A673 (cell line): Measurements from ENCODE around the gene ABHD8. TPM values are rescaled to one million over a fixed set of nuclear protein-coding genes. Genes with fewer than 3 reads are reported as not detected.

Experiments
- BruUV-seq: library from RNA; stranded (reverse); fragments of 400-500 nt; replicated peaks from 2 replicates; lab custom pipeline; 2021; lab: Mats Ljungman, UMichigan
- CTCF ChIA-PET: fragments of 300-600 bp; sonication (Branson Sonifier 250); formaldehyde crosslinking; loops from one replicate; lab custom pipeline; 2022; ENCODE audit warnings: antibody characterized with exemption; lab: Charles Lee
- POLR2A ChIA-PET: fragments of 300-600 bp; sonication (Branson Sonifier 250); formaldehyde crosslinking; loops from one replicate; lab custom pipeline; 2022; ENCODE audit warnings: antibody characterized with exemption; ENCODE audit not compliant: low non-redundant PET; lab: Charles Lee
- DNase-seq: peaks from one replicate; pipeline ENCODE4 v3.0.0-alpha.2; 2015; ENCODE audit warnings: low spot score
- H3K27ac ChIP-seq: fragments of 200-600 bp; sonication (generic); 2 replicates; pipeline ENCODE4 v1.5.1; 2016; ENCODE audit warnings: mixed run types, low read depth, mild to moderate bottlenecking, mixed read lengths, antibody characterized with exemption, low read length; ENCODE audit not compliant: poor library complexity, severe bottlenecking
- H3K27me3 ChIP-seq: fragments of 200-600 bp; sonication (generic); replicated peaks from 2 replicates; pipeline ENCODE4 v1.6.1; 2017; ENCODE audit warnings: mixed run types, low read depth, mild to moderate bottlenecking, mixed read lengths, antibody characterized with exemption, low read length; ENCODE audit not compliant: insufficient read depth, poor library complexity
- H3K36me3 ChIP-seq: fragments of 200-600 bp; sonication (generic); 2 replicates; pipeline ENCODE4 v1.6.1; 2016; ENCODE audit warnings: mixed run types, mild to moderate bottlenecking, mixed read lengths, antibody characterized with exemption, low read length; ENCODE audit not compliant: insufficient read depth, poor library complexity, severe bottlenecking
- H3K4me1 ChIP-seq: fragments of 200-600 bp; sonication (generic); 2 replicates; pipeline ENCODE4 v1.6.1; 2017; ENCODE audit warnings: mixed run types, mild to moderate bottlenecking, mixed read lengths, antibody characterized with exemption, low read length; ENCODE audit not compliant: insufficient read depth, poor library complexity, severe bottlenecking
- H3K4me3 ChIP-seq: fragments of 200-600 bp; sonication (generic); 2 replicates; pipeline ENCODE4 v1.5.1; 2016; ENCODE audit warnings: low read depth, mixed run types, mild to moderate bottlenecking, mixed read lengths, low read length; ENCODE audit not compliant: poor library complexity, severe bottlenecking
- H3K9me3 ChIP-seq: fragments of 200-600 bp; sonication (generic); 2 replicates; pipeline ENCODE4 v1.6.1; 2016; ENCODE audit warnings: mixed run types, low read depth, mild to moderate bottlenecking, mixed read lengths, antibody characterized with exemption, low read length; ENCODE audit not compliant: poor library complexity, severe bottlenecking
- CTCF ChIP-seq: fragments of 300-800, 200-600 bp; sonication (generic); conservative IDR thresholded peaks from 2 replicates; pipeline ENCODE4 v1.5.1; 2017; ENCODE audit warnings: low read depth, mild to moderate bottlenecking, antibody characterized with exemption, low read length, moderate library complexity, mixed read lengths
- EZH2 ChIP-seq: fragments of 200-600 bp; sonication (generic); IDR thresholded peaks from 2 replicates; pipeline ENCODE4 v1.6.1; 2017; ENCODE audit warnings: borderline replicate concordance, low read depth, mild to moderate bottlenecking, mixed read lengths, antibody characterized with exemption, low read length; ENCODE audit not compliant: poor library complexity, severe bottlenecking
- intact Hi-C: fragments of 100-400 bp; cut with micrococcal nuclease; formaldehyde crosslinking; loops from one replicate; pipeline ENCODE4 v1.10.0; 2022; ENCODE audit not compliant: unreplicated experiment
- total RNA-seq: library from RNA; stranded (reverse); gene quantifications from 2 replicates; pipeline ENCODE4 v1.2.3, GENCODE V29; 2021

ABHD8 gene
- total RNA-seq, 1 experiment from 2014 or later = 11.0 TPM

- intact Hi-C loops = no loop called here
- Histone ChIP-seq H3K9me3 (no peaks in the 10 kb centered on the region), H3K27me3 (no peaks in the 10 kb centered on the region), H3K4me1 (no peaks in the 10 kb centered on the region), H3K4me3 (no peak overlapping the region), H3K36me3 (no peaks in the 10 kb centered on the region), H3K27ac (no peak overlapping the region)
- CTCF ChIA-PET = interaction anchor here (0.5 kb wide), 1 partner anchor 143 kb away, joined by 5 read pairs; no protein-coding TSS in a partner anchor
- TF ChIP-seq CTCF (peak; percentile 98), EZH2 (no peak)
- POLR2A ChIA-PET = no interaction called here
- no TSS peak for BruUV-seq
- peak; percentile 88 for DNase-seq
Observed at GRCh38 chr19:17260842-17261325, 42.3 kb downstream of the ABHD8 start.

GRCh38 chr19:17259934-17260333, 43.3 kb downstream of the ABHD8 start:
- BruUV-seq = no TSS peak

GRCh38 chr19:17259118-17259780, 44.0 kb downstream of the ABHD8 start:
- no peak for TF ChIP-seq EZH2
- TF ChIP-seq CTCF = no peak
- no peaks in the 10 kb centered on the region for H3K27me3 ChIP-seq
- no TSS peak for BruUV-seq
- no peaks in the 10 kb centered on the region for H3K4me1 ChIP-seq
- POLR2A ChIA-PET = no interaction called here
- intact Hi-C loops = no loop called here
- CTCF ChIA-PET = interaction anchor here (0.7 to 1.0 kb wide), 2 partner anchors 132 to 763 kb away, joined by 4 to 10 read pairs; no protein-coding TSS in a partner anchor
- no peak overlapping the region for H3K4me3 ChIP-seq
- H3K27ac ChIP-seq = no peak overlapping the region
- H3K9me3 ChIP-seq = no peaks in the 10 kb centered on the region
- DNase-seq = no peak
- no peaks in the 10 kb centered on the region for H3K36me3 ChIP-seq

More at GRCh38 chr19:17259934-17260333, 43.3 kb downstream of the ABHD8 start:
- ChIA-PET POLR2A (no interaction called here), CTCF (interaction anchor here (0.5 to 1.0 kb wide), 2 partner anchors 131 to 143 kb away, joined by 4 to 5 read pairs; no protein-coding TSS in a partner anchor)
- intact Hi-C loops = no loop called here
- no peak overlapping the region for H3K27ac ChIP-seq
- TF ChIP-seq EZH2 (no peak), CTCF (no peak)
- no peaks in the 10 kb centered on the region for H3K36me3 ChIP-seq
- DNase-seq = no peak
- no peak overlapping the region for H3K4me3 ChIP-seq
- no peaks in the 10 kb centered on the region for H3K4me1 ChIP-seq
- no peaks in the 10 kb centered on the region for H3K27me3 ChIP-seq
- H3K9me3 ChIP-seq = no peaks in the 10 kb centered on the region
